Measurements from ENCODE around the gene CAPN11.

GRCh38 chr6:44152109-44152461, 6.5 kb upstream of the CAPN11 start:
- TF ChIP-seq POLR2AphosphoS5 (IDR thresholded peaks at IDR 0.05; ENCODE audit: low read depth) (no peak), REST (IDR thresholded peaks at IDR 0.05; ENCODE audit: unreplicated experiment) (no peak), CTCF (conservative IDR thresholded peaks at IDR 0.05; ENCODE audit: low read depth in 2 of 2) (no peak), EZH2 (IDR thresholded peaks at IDR 0.05; ENCODE audit: low read depth, unreplicated experiment) (no peak), STAT1 (IDR thresholded peaks at IDR 0.05; ENCODE audit: unreplicated experiment) (no peak)

Data from GM23338 (cell line).